ENCODE results near the gene CD7.

GRCh38 chr17:82298538-82299421 lies 18.6 kb downstream of the CD7 start:
- no peak for TF ChIP-seq CTCF (IDR thresholded peaks at IDR 0.05; ENCODE audit: low read length)
- no peak for TF ChIP-seq EZH2 (IDR thresholded peaks at IDR 0.05; ENCODE audit: borderline replicate concordance, low read length)

Data from OCI-LY1 (cell line).